ENCODE measurements around the gene ADGRE2. TPM values are rescaled to one million over a fixed set of nuclear protein-coding genes. Genes with fewer than 3 reads are reported as not detected.

Gene ADGRE2
- total and polyA plus RNA-seq, 2 experiments from 2014 or later: 2.4 TPM

DNA sequence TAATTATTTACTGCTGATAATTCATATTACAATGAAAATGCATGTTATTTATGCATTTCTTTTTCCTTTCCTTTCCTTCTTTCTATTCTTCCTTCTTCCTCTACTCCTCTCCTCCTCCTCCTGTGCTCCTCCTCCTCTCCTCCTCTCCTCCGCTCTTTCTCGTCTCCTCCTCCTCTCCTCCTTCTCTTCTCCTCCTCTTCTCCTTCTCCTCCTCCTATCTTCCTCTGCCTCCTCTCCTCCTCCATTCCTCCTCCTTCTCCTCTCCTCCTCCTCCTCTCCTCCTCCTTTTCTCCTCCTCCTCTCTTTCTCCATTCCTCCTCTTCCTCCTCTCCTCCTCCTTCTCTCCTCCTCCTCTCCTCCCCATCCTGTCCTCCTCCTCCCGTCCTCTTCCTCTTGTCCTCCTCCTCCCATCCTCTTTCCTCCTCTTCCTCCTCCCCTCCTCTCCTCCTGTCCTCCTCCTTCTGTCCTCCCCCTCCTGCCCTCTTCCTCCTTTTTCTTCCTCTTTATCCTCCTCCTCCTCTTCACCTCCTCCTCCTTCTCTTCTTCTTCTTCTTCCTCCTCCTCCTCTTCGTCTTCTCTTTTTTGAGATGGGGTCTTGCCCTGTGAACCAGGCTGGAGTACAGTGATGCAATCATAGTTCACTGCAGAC, 14.7 kb downstream of the ADGRE2 start:
- H3K4me3 Mint-ChIP-seq: no peak overlapping the region
- H3K9me3 Mint-ChIP-seq: peaks cover 28% of the 10 kb centered on the region
- H3K4me1 ChIP-seq (ENCODE audit: insufficient read depth): peaks cover 8% of the 10 kb centered on the region; the same call in 1 of the 2 replicates
- H3K27ac ChIP-seq (ENCODE audit: low read depth): no peak overlapping the region
- DNase-seq (ENCODE audit: low spot score): no peak
- peaks cover 12% of the 10 kb centered on the region for H3K4me1 Mint-ChIP-seq
- no peaks in the 10 kb centered on the region for H3K27me3 ChIP-seq (ENCODE audit: insufficient read depth)
- H3K4me2 ChIP-seq: no peak overlapping the region
- no peak overlapping the region for H3K4me3 ChIP-seq
- H2AFZ ChIP-seq: no peak overlapping the region
- H3K27ac Mint-ChIP-seq: no peak overlapping the region
- no peaks in the 10 kb centered on the region for H3F3A ChIP-seq (replicated peaks; ENCODE audit: low read depth)
- no peaks in the 10 kb centered on the region for H3K36me3 ChIP-seq (ENCODE audit: insufficient read depth)
- H4K20me1 ChIP-seq (replicated peaks; ENCODE audit: insufficient read depth): no peaks in the 10 kb centered on the region
- peaks cover 45% of the 10 kb centered on the region for H3K36me3 Mint-ChIP-seq (ENCODE audit: low read depth)
- no peak for ATAC-seq
- no peaks in the 10 kb centered on the region for H3K79me2 ChIP-seq (replicated peaks; ENCODE audit: insufficient read depth)
- no peaks in the 10 kb centered on the region; the same call in 1 of the 2 replicates for H3K9me2 ChIP-seq (ENCODE audit: insufficient read depth)
- no peak for TF ChIP-seq EZH2phosphoT487 (IDR thresholded peaks at IDR 0.05; ENCODE audit: unreplicated experiment)
- no peak for TF ChIP-seq POLR2AphosphoS5 (IDR thresholded peaks at IDR 0.05; ENCODE audit: low read depth)
- TF ChIP-seq CREB1 (CRISPR knock-in tag; IDR thresholded peaks at IDR 0.05; ENCODE audit: low read depth): no peak
- no peak for TF ChIP-seq EZH2 (IDR thresholded peaks at IDR 0.05; ENCODE audit: low read depth, unreplicated experiment)
- no peak for TF ChIP-seq REST (IDR thresholded peaks at IDR 0.05; ENCODE audit: unreplicated experiment)
- TF ChIP-seq ZNF114 (CRISPR knock-in tag; IDR thresholded peaks at IDR 0.05): no peak
- no peak for TF ChIP-seq CTCF (conservative IDR thresholded peaks at IDR 0.05; ENCODE audit: low read depth in 2 of 2)
- TF ChIP-seq ETS1 (IDR thresholded peaks at IDR 0.05): no peak
- no peak for TF ChIP-seq JUNB (IDR thresholded peaks at IDR 0.05; ENCODE audit: unreplicated experiment)
- TF ChIP-seq STAT1 (IDR thresholded peaks at IDR 0.05; ENCODE audit: unreplicated experiment): no peak
- TF ChIP-seq NANOG (IDR thresholded peaks at IDR 0.05; ENCODE audit: borderline replicate concordance): no peak
- no peak for TF ChIP-seq ZNF331 (CRISPR knock-in tag; IDR thresholded peaks at IDR 0.05; ENCODE audit: low read depth)
- no peak for TF ChIP-seq ZNF462 (CRISPR knock-in tag; IDR thresholded peaks at IDR 0.05)
- H3K27me3 Mint-ChIP-seq (ENCODE audit: insufficient read depth, low read depth, poor library complexity): peaks cover 14% of the 10 kb centered on the region

Measured in GM23338 (cell line).